ENCODE results near the gene PID1.

The PID1 gene

DNA sequence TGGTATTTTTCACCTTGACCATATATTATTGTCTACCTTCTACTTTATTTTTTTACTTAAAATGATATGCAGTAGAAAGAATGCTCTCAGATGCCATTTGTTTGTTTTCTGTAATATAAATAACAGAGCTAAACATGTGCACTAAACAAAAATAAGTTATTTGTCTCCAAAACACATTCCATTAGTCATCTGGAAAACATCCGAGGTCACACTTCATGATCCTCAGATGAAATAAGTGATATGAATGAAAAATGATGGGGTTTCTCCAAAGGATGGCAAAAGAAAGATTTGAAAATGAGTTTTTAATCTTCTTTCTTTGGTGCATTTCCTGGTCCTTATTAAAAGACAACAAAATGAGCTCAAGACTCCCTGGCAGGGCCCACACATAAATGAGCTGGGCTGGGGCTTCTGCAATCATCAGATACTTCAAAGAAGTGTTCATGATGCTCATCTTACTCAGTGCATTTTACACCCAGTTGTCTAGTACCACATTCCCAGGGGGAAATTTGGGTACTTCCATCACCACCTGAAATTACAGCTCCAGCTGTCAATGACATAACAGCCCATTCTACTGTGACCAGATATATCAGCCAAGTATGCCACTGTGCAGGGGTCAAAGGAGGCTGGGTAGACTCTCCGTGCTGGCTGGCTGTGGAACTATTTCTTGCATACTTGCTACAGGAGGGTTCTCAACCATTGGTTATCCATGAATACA is 283.5 kb downstream of the PID1 start:
- Histone ChIP-seq H3K9ac (ENCODE audit: low read length) (no peak overlapping the region), H3K27ac (ENCODE audit: low read depth, low read length) (no peak overlapping the region), H3K27me3 (ENCODE audit: control insufficient read depth, insufficient read depth, low read length) (no peaks in the 10 kb centered on the region), H3K36me3 (ENCODE audit: control insufficient read depth, insufficient read depth, low read length) (no peaks in the 10 kb centered on the region), H3K9me3 (ENCODE audit: control insufficient read depth, insufficient read depth, low read depth, low read length) (peaks cover 20% of the 10 kb centered on the region), H3K4me1 (ENCODE audit: control insufficient read depth, insufficient read depth, low read length) (no peaks in the 10 kb centered on the region), H3K4me3 (ENCODE audit: low read depth, low read length) (no peak overlapping the region)

DNA sequence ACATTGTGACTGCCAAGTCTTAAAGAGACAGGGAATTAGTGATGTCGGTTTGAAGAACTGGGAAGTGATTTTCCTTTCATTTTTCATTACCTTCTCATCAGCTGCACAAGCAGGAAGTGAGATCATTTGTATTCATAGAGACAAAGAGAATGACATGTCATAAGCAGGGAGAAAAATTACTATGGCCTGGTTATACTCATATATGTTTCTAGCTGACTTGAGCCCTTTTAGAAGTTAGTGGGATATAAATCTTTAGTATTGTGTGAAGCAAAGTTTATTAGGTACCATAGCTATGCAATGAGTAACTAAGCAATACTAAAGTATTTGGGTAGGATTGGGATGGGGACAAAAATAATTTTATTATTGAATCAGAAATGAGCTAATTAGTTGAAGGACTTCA is 284.1 kb downstream of the PID1 start:
- Histone ChIP-seq H3K4me1 (ENCODE audit: control insufficient read depth, insufficient read depth, low read length) (no peaks in the 10 kb centered on the region), H3K4me3 (ENCODE audit: low read depth, low read length) (no peak overlapping the region), H3K27me3 (ENCODE audit: control insufficient read depth, insufficient read depth, low read length) (no peaks in the 10 kb centered on the region), H3K9ac (ENCODE audit: low read length) (no peak overlapping the region), H3K27ac (ENCODE audit: low read depth, low read length) (no peak overlapping the region), H3K9me3 (ENCODE audit: control insufficient read depth, insufficient read depth, low read depth, low read length) (peaks cover 14% of the 10 kb centered on the region), H3K36me3 (ENCODE audit: control insufficient read depth, insufficient read depth, low read length) (no peaks in the 10 kb centered on the region)

DNA sequence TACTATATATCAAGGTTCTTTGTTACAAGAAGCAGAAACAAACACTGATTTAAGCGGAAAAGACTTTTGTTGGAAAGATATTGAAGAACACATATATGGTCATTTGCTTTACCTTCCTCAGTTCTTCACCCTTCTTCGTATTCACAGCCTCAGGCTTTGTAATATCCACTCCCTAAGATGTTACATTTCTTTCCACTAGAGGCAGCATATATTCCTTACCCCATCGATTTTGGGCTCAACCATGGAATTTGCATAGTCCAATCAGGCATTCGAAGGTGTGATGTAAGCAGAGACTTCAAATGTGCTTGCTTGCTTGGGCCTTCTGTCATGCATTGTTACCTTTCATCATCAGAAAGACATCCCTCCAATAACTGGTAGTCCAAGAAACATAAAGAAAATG is 287.4 kb downstream of the PID1 start:
- Histone ChIP-seq H3K4me3 (ENCODE audit: low read depth, low read length) (no peak overlapping the region), H3K27me3 (ENCODE audit: control insufficient read depth, insufficient read depth, low read length) (no peaks in the 10 kb centered on the region), H3K9me3 (ENCODE audit: control insufficient read depth, insufficient read depth, low read depth, low read length) (0 out of 2 replicates have a peak, but pooled peaks cover 4% of the 10 kb centered on the region), H3K4me1 (ENCODE audit: control insufficient read depth, insufficient read depth, low read length) (no peaks in the 10 kb centered on the region), H3K27ac (ENCODE audit: low read depth, low read length) (no peak overlapping the region), H3K9ac (ENCODE audit: low read length) (no peak overlapping the region), H3K36me3 (ENCODE audit: control insufficient read depth, insufficient read depth, low read length) (no peaks in the 10 kb centered on the region)

DNA sequence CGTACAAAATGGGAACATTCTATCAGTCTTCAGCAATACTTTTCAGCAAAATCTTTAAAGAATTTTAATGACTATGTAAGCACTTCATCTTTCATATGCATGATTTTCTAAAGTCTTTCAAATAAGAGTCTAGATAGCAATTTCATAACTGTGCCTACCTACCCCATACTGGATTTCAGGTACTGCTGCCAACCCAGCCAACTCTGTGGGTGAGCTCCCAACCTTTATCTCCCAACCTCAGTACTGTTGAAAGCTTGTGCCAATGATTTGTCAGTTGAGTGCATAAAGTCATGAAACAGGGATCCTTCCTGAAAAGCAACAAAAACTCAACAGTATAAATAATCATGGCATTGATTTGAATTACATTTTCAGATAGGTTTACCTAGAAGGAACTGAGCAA is 296.9 kb downstream of the PID1 start:
- no peak overlapping the region for H3K9ac ChIP-seq (ENCODE audit: low read length)
- no peaks in the 10 kb centered on the region for H3K27me3 ChIP-seq (ENCODE audit: control insufficient read depth, insufficient read depth, low read length)
- no peaks in the 10 kb centered on the region for H3K9me3 ChIP-seq (ENCODE audit: control insufficient read depth, insufficient read depth, low read depth, low read length)
- no peak overlapping the region for H3K27ac ChIP-seq (ENCODE audit: low read depth, low read length)
- H3K36me3 ChIP-seq (ENCODE audit: control insufficient read depth, insufficient read depth, low read length): no peaks in the 10 kb centered on the region
- no peak overlapping the region for H3K4me3 ChIP-seq (ENCODE audit: low read depth, low read length)
- no peaks in the 10 kb centered on the region for H3K4me1 ChIP-seq (ENCODE audit: control insufficient read depth, insufficient read depth, low read length)
